Upper lobe of right lung (tissue), 1 donor: ENCODE results near the gene NR0B1. TPM values are rescaled to one million over a fixed set of nuclear protein-coding genes. Genes with fewer than 3 reads are reported as not detected.

Experiments used
- ATAC-seq: fragments of 200-7000 bp; cut with Tn5 transposase; one replicate; pipeline ENCODE4 v1.9.1; 2020; ENCODE audit warnings: mild to moderate bottlenecking, moderate library complexity
- DNase-seq: peaks from one replicate; pipeline ENCODE4 v3.0.0-alpha.2; 2020
- H3K27ac ChIP-seq: fragments of 200-600 bp; one replicate; pipeline ENCODE4 v1.8.0; 2022
- H3K27me3 ChIP-seq: fragments of 200-600 bp; one replicate; pipeline ENCODE4 v1.8.0; 2022; ENCODE audit warnings: mild to moderate bottlenecking
- H3K36me3 ChIP-seq: fragments of 200-600 bp; one replicate; pipeline ENCODE4 v1.8.0; 2022
- H3K4me1 ChIP-seq: fragments of 200-600 bp; one replicate; pipeline ENCODE4 v1.8.0; 2022
- H3K4me3 ChIP-seq: fragments of 200-600 bp; one replicate; pipeline ENCODE4 v1.8.0; 2022; ENCODE audit warnings: mild to moderate bottlenecking
- H3K9me3 ChIP-seq: fragments of 200-600 bp; one replicate; pipeline ENCODE4 v1.8.0; 2022
- intact Hi-C: fragments of 100-400 bp; cut with DNase I; formaldehyde crosslinking; loops from one replicate; pipeline ENCODE4 v1.11.0; 2022
- total RNA-seq: library from RNA; stranded (reverse); fragmentation: NEBNext Ultra II Directional; extraction: Animal tissue kit (Norgen Biotek cat#: 25700); gene quantifications from one replicate; pipeline ENCODE4 v1.2.1, GENCODE V29; 2021
- TF ChIP-seq, protein P1 (sequence below): fragments of 200-600 bp; IDR thresholded peaks from one replicate; pipeline ENCODE4 v1.8.0; 2022; ENCODE audit warnings: antibody characterized with exemption
- donor health status: DM: no; HTN: yes; CAD: no; lungs with severe emphysema.

The NR0B1 gene
- total RNA-seq, 1 donor from 2014 or later, result not detected

DNA sequence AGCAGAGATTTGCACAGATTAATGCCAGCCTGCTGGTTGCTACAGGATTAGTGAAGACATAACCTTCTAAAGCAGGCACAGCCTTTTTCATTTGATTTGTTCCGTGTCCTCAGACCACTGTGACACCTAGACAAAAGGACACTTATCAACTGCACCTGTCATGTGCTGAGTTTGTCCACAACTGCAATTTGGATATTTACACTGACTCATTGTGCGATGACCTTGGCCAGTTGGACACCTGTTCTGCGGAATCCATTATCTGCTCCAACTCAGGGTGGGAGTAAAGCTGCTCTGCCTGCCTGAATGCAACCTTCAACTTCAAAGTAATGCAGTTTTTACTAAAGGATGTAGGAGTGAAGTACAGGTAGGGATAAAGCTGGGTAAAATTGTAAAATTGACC, 4.1 kb upstream of the NR0B1 start:
- H3K27ac ChIP-seq, result no peak overlapping the region

DNA sequence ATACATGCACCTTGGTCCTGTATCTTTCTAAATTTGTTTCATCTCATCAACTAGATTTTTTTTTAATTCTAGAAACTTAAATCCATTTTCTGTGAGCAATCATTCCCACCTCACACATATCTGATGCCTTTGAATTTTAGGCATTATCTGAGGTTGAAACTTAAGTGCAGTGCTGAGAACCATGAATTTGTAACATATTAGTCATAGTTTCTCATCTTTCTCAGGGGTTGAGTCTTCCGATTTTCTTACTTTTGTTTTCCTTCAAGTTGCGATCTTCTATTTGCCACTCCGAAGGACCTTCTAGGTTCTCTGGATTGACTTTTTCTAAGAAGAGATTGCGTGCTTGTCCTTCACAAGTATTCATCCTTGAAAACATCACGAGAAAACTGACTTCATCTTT, 3.7 kb upstream of the NR0B1 start:
- no peak overlapping the region for H3K27ac ChIP-seq
- DNase-seq, result no peak
- ATAC-seq, result no peak
- H3K36me3 ChIP-seq, result no peaks in the 10 kb centered on the region
- H3K4me1 ChIP-seq, result no peaks in the 10 kb centered on the region
- H3K9me3 ChIP-seq, result no peaks in the 10 kb centered on the region
- TF ChIP-seq, protein P1, sequence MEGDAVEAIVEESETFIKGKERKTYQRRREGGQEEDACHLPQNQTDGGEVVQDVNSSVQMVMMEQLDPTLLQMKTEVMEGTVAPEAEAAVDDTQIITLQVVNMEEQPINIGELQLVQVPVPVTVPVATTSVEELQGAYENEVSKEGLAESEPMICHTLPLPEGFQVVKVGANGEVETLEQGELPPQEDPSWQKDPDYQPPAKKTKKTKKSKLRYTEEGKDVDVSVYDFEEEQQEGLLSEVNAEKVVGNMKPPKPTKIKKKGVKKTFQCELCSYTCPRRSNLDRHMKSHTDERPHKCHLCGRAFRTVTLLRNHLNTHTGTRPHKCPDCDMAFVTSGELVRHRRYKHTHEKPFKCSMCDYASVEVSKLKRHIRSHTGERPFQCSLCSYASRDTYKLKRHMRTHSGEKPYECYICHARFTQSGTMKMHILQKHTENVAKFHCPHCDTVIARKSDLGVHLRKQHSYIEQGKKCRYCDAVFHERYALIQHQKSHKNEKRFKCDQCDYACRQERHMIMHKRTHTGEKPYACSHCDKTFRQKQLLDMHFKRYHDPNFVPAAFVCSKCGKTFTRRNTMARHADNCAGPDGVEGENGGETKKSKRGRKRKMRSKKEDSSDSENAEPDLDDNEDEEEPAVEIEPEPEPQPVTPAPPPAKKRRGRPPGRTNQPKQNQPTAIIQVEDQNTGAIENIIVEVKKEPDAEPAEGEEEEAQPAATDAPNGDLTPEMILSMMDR, result no peak
- H3K27me3 ChIP-seq, result peaks cover 18% of the 10 kb centered on the region
- no peak overlapping the region for H3K4me3 ChIP-seq
- intact Hi-C loops, result no loop called here

More for the DNA sequence above, 4.1 kb upstream of the NR0B1 start:
- TF ChIP-seq, protein P1, result no peak
- intact Hi-C loops, result no loop called here
- Histone ChIP-seq H3K36me3 (no peaks in the 10 kb centered on the region), H3K4me3 (no peak overlapping the region), H3K4me1 (no peaks in the 10 kb centered on the region), H3K27me3 (peaks cover 14% of the 10 kb centered on the region), H3K9me3 (no peaks in the 10 kb centered on the region)
- ATAC-seq (no peak), DNase-seq (no peak)

DNA sequence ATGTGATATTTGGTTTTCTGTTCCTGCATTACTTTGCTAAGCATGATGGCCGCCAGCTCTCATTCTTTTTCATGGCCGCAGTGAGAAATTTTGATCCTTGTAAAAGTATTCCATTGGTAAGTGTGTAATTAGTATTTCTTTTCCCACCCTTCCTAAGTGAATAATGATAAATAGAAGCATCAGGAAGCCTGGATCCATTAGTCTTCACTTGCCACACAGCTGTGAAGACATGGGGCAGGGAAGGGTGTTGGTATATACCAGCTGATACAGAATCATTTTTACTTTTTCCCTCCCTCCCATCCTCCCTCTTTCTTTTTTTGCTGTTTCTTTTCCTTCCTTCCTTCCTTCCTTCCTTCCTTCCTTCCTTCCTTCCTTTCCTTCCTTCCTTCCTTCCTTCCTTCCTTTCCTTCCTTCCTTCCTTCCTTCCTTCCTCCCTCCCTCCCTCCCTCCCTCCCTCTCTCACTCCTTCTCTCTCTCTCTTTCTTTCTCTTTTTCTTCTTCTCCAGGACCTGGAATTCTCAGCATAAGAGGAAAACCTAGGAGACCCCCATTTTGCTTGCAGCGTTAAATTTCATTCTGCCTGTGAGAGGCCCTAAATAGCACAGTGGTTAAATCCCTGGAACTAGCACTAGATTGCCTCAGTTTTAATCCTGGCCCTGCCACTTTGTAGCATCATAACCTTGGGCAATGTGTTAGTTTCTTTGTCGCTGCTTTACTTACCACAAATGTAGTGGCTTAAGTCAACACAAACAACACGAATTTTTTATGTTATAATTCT, 1.4 kb upstream of the NR0B1 start:
- Histone ChIP-seq H3K36me3 (no peaks in the 10 kb centered on the region), H3K27me3 (peaks cover 19% of the 10 kb centered on the region), H3K4me3 (no peak overlapping the region), H3K9me3 (no peaks in the 10 kb centered on the region), H3K4me1 (no peaks in the 10 kb centered on the region), H3K27ac (no peak overlapping the region)
- TF ChIP-seq, protein P1, result no peak
- DNase-seq (no peak), ATAC-seq (no peak)
- intact Hi-C loops, result no loop called here

DNA sequence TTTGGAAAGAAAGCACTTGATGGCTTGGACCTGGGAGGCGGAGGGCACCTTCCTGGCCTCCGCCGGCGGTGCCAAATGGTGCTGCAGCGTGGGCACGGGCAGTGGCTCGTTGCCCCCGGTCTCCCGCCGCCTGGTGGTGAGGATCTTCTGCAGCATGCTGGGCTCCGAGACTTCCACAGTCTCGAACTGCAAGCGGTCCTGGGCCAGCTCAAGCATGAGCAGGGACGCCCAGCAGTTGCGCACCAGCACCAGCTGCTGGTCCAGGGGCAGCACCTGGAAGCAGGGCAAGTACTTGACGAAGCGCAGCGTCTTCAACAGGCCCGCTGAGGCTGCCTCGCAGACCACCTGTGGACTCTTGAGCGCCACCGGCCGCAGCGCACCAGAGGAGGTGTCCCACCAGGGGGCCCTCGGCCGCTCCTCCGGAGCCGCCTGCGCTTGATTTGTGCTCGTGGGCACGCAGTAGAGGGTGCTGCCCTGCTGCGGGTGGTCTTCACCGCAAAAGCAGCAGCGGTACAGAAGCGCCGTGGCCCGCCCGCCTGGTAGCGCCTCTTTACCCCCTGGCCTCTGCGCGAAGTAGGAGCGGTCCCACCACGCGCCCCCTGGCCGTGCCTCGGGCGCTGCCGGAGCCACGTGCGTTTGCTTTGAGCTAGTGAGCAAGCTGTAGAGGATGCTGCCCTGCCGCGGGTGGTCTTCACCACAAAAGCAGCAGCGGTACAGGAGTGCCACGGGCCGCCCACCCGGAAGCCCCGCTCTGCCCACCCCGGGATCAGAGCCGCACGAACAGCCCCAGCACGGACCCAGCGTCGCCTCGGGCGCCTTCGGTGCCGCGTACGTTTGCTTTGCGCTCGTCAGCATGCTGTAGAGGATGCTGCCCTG, 689 bp downstream of the NR0B1 start:
- TF ChIP-seq, protein P1, result no peak
- intact Hi-C loops, result no loop called here
- DNase-seq (no peak), ATAC-seq (no peak)
- Histone ChIP-seq H3K9me3 (no peaks in the 10 kb centered on the region), H3K27ac (no peak overlapping the region), H3K4me3 (no peak overlapping the region), H3K4me1 (no peaks in the 10 kb centered on the region), H3K27me3 (peaks cover 19% of the 10 kb centered on the region), H3K36me3 (no peaks in the 10 kb centered on the region)

DNA sequence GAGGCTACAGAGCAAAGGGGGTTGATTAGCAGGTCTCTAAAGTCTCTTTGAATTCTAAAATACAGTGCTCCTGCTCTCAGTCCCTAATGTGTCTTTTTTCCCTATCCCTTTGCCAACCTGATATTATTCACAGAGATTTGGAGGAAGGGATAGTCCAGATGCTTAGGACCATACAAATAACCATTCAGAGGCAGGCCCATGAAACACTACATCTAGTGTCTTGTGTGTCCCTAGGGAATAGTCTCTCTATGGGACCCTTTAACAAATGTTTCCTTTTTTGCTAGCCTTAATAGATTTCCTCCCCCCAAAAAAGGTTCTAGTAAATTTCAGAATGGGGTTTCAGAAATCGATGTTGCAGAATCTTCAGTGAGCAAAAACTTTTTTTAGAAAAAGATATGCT, 1.7 kb downstream of the NR0B1 start:
- H3K4me1 ChIP-seq, result no peaks in the 10 kb centered on the region
- peaks cover 19% of the 10 kb centered on the region for H3K27me3 ChIP-seq
- TF ChIP-seq, protein P1, result no peak
- intact Hi-C loops, result no loop called here
- no peak for ATAC-seq
- DNase-seq, result no peak
- no peak overlapping the region for H3K4me3 ChIP-seq
- no peaks in the 10 kb centered on the region for H3K9me3 ChIP-seq
- H3K36me3 ChIP-seq, result no peaks in the 10 kb centered on the region
- no peak overlapping the region for H3K27ac ChIP-seq
